Osteoblast (primary cell): Measurements from ENCODE around the gene RFTN1. TPM values are rescaled to one million over a fixed set of nuclear protein-coding genes. Genes with fewer than 3 reads are reported as not detected.

ENCODE experiments used
- DNase-seq: peaks from one replicate; pipeline ENCODE4 v3.0.0; 2011; ENCODE audit warnings: low spot score, mixed read lengths; ENCODE audit not compliant: insufficient read length; ENCODE audit errors: missing footprints
- H2AFZ ChIP-seq: 2 replicates; pipeline ENCODE4 v1.6.0; 2011; ENCODE audit warnings: mild to moderate bottlenecking, low read length
- H3K27ac ChIP-seq: 2 replicates; pipeline ENCODE4 v1.5.1; 2011; ENCODE audit warnings: mild to moderate bottlenecking, low read depth, low read length, moderate library complexity
- H3K27me3 ChIP-seq: 2 replicates; pipeline ENCODE4 v1.6.0; 2012; ENCODE audit warnings: mild to moderate bottlenecking, control low read depth, inconsistent platforms, low read length, moderate library complexity; ENCODE audit not compliant: insufficient read depth
- H3K36me3 ChIP-seq: 2 replicates; pipeline ENCODE4 v1.5.1; 2011; ENCODE audit warnings: mild to moderate bottlenecking, low read length, control low read depth, moderate library complexity; ENCODE audit not compliant: insufficient read depth
- H3K4me1 ChIP-seq: 2 replicates; pipeline ENCODE4 v1.5.1; 2011; ENCODE audit warnings: mild to moderate bottlenecking, low read length, control low read depth, moderate library complexity; ENCODE audit not compliant: insufficient read depth
- H3K4me2 ChIP-seq: 2 replicates; pipeline ENCODE4 v1.6.0; 2011; ENCODE audit warnings: mild to moderate bottlenecking, low read length; ENCODE audit not compliant: insufficient read depth
- H3K4me3 ChIP-seq: fragments of 200-600 bp; sonication (generic); 3 replicates; pipeline ENCODE4 v1.5.1; 2012; ENCODE audit warnings: mild to moderate bottlenecking, low read length, inconsistent platforms; ENCODE audit not compliant: insufficient read depth
- H3K79me2 ChIP-seq: 2 replicates; pipeline ENCODE4 v1.6.0; 2012; ENCODE audit warnings: mild to moderate bottlenecking, low read length, control low read depth, inconsistent platforms; ENCODE audit not compliant: insufficient read depth
- H3K9me3 ChIP-seq: 2 replicates; pipeline ENCODE4 v1.5.1; 2011; ENCODE audit warnings: low read depth, low read length, control low read depth
- H4K20me1 ChIP-seq: 2 replicates; pipeline ENCODE4 v1.6.0; 2012; ENCODE audit warnings: mild to moderate bottlenecking, low read length, control low read depth; ENCODE audit not compliant: insufficient read depth
- total RNA-seq: library from RNA; depleted of rRNA; stranded (reverse); fragments of >200 nt; gene quantifications from 2 replicates; pipeline ENCODE4 v1.2.3, GENCODE V29; 2012
- TF ChIP-seq, protein P1 (sequence below): IDR thresholded peaks from 2 replicates; pipeline ENCODE4 v1.5.1; 2011; ENCODE audit warnings: mild to moderate bottlenecking, low read depth, low read length, moderate library complexity; ENCODE audit errors: extremely low read depth

Gene RFTN1
- total RNA-seq, 1 donor, result 99.2 TPM

DNA sequence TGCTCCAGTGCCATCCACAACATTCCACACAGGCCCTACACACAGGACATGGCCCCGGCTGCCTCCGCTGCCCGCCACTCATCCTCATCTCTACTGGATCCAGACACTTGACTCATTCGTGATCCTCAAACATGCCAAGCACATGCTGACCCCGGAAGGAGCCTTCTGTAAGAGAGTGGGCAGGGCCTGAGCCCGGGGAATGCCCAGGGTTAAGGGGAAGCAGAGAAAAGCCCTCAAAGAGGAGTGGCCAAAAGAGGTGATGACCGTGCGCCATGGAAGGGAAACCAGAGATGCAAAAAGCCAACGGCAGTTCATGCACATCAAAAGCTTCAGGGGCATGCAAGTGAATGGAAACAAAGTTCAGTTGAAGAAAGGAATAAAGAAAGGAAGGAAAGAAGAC is 46.1 kb downstream of the RFTN1 start:
- Histone ChIP-seq H3K27ac (no peak overlapping the region), H3K4me1 (peaks cover 17% of the 10 kb centered on the region), H3K36me3 (peaks cover 16% of the 10 kb centered on the region), H3K9me3 (no peaks in the 10 kb centered on the region), H3K4me3 (no peak overlapping the region), H3K79me2 (peaks cover 49% of the 10 kb centered on the region), H2AFZ (no peak overlapping the region), H4K20me1 (peaks cover under 1% of the 10 kb centered on the region), H3K4me2 (no peak overlapping the region), H3K27me3 (no peaks in the 10 kb centered on the region)
- DNase-seq, result no peak
- TF ChIP-seq, protein P1, sequence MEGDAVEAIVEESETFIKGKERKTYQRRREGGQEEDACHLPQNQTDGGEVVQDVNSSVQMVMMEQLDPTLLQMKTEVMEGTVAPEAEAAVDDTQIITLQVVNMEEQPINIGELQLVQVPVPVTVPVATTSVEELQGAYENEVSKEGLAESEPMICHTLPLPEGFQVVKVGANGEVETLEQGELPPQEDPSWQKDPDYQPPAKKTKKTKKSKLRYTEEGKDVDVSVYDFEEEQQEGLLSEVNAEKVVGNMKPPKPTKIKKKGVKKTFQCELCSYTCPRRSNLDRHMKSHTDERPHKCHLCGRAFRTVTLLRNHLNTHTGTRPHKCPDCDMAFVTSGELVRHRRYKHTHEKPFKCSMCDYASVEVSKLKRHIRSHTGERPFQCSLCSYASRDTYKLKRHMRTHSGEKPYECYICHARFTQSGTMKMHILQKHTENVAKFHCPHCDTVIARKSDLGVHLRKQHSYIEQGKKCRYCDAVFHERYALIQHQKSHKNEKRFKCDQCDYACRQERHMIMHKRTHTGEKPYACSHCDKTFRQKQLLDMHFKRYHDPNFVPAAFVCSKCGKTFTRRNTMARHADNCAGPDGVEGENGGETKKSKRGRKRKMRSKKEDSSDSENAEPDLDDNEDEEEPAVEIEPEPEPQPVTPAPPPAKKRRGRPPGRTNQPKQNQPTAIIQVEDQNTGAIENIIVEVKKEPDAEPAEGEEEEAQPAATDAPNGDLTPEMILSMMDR, result no peak

DNA sequence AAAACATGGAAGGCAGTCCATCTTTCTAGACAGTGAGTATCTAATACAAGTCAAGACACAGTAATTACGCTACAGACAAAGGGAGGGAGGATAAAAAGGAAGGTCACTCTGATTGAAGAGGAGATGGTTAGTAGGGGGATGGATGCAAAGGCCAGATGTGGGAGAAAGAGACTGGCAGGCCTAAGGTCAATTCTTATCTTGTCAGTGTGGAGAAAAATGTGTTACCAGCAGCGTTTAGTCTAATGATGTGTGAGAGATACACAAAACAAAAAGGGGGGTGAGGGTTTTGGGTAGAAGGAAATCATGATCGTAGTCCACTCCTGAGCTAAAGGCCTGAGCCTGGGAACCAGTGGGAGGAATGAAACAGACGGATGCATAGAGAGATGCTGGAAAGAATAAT is 46.7 kb downstream of the RFTN1 start:
- TF ChIP-seq, protein P1, result no peak
- peaks cover 13% of the 10 kb centered on the region for H3K36me3 ChIP-seq
- peaks cover 17% of the 10 kb centered on the region for H3K4me1 ChIP-seq
- no peak overlapping the region for H3K27ac ChIP-seq
- no peak overlapping the region for H3K4me2 ChIP-seq
- peaks cover 53% of the 10 kb centered on the region for H3K79me2 ChIP-seq
- H3K4me3 ChIP-seq, result no peak overlapping the region
- H3K27me3 ChIP-seq, result no peaks in the 10 kb centered on the region
- peaks cover 6% of the 10 kb centered on the region for H4K20me1 ChIP-seq
- no peak for DNase-seq
- H2AFZ ChIP-seq, result no peak overlapping the region
- H3K9me3 ChIP-seq, result no peaks in the 10 kb centered on the region

DNA sequence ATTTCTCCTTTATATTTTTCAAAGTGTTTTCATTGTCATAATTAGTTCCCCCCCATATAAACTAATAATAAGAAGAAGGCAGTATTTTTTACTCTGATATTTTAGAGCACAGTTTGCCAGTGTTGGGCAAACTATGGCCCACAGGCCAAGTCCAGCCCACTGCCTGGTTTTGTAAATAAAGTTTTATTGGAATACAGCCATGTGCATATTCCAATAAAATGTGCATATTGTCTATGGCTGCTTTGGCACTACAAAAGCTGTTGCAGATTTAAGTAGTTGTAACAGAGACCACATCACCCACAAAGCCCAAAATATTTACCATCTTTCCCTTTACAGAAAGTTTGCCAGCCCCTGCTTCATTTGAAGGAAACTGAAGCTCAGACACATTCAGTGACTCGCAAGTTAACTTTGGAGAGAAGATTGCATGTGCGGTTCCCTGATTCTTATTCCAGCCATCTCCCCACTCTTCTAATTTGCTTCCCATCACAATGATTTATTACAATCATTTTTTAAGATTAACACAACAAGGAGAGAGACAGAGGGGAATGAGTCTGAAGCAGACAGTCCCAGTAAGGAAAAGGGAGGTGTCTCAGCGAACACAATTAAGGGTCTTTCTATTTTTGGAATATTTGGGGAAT is 48.9 kb downstream of the RFTN1 start:
- TF ChIP-seq, protein P1, result no peak
- Histone ChIP-seq H3K4me3 (no peak overlapping the region), H3K27me3 (no peaks in the 10 kb centered on the region), H4K20me1 (peaks cover 7% of the 10 kb centered on the region), H3K4me1 (peaks cover 17% of the 10 kb centered on the region), H3K27ac (peak overlapping the region; percentile 11), H3K79me2 (peaks cover 47% of the 10 kb centered on the region), H3K4me2 (peak overlapping the region; percentile 3), H3K36me3 (peaks cover 6% of the 10 kb centered on the region), H3K9me3 (no peaks in the 10 kb centered on the region), H2AFZ (no peak overlapping the region)
- no peak for DNase-seq

DNA sequence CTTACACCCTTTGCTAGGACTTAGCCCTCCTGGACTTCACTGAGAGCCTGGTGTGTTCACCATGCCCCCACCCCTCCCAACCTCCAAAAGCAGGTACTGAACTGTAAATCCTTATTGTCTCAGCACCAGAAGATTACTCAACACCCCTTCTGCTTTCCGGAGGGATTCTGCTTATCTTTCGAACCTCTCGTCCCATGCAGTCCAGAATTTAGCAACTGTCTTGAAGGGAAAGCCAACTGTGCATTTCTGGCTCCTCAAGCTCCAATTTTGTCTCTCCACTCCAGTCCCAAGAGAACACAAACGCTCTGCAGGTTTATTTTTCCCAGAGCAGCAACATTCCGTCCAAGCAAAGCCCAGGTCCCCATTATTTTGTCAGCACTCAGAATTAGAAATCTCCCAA is 49.6 kb downstream of the RFTN1 start:
- H3K79me2 ChIP-seq, result peaks cover 44% of the 10 kb centered on the region
- peaks cover 7% of the 10 kb centered on the region for H4K20me1 ChIP-seq
- DNase-seq, result no peak
- no peak overlapping the region for H3K27ac ChIP-seq
- no peak overlapping the region for H3K4me3 ChIP-seq
- H3K4me1 ChIP-seq, result peaks cover 17% of the 10 kb centered on the region
- no peak overlapping the region for H2AFZ ChIP-seq
- H3K27me3 ChIP-seq, result no peaks in the 10 kb centered on the region
- H3K4me2 ChIP-seq, result no peak overlapping the region
- H3K9me3 ChIP-seq, result no peaks in the 10 kb centered on the region
- TF ChIP-seq, protein P1, result no peak
- H3K36me3 ChIP-seq, result peaks cover 6% of the 10 kb centered on the region
